HS-5 (cell line): ENCODE data around the gene DIP2A.

ENCODE experiments used
- DNase-seq: peaks from one replicate; pipeline ENCODE4 v3.0.0-alpha.2; 2012; ENCODE audit warnings: low read depth

Gene DIP2A, protein sequence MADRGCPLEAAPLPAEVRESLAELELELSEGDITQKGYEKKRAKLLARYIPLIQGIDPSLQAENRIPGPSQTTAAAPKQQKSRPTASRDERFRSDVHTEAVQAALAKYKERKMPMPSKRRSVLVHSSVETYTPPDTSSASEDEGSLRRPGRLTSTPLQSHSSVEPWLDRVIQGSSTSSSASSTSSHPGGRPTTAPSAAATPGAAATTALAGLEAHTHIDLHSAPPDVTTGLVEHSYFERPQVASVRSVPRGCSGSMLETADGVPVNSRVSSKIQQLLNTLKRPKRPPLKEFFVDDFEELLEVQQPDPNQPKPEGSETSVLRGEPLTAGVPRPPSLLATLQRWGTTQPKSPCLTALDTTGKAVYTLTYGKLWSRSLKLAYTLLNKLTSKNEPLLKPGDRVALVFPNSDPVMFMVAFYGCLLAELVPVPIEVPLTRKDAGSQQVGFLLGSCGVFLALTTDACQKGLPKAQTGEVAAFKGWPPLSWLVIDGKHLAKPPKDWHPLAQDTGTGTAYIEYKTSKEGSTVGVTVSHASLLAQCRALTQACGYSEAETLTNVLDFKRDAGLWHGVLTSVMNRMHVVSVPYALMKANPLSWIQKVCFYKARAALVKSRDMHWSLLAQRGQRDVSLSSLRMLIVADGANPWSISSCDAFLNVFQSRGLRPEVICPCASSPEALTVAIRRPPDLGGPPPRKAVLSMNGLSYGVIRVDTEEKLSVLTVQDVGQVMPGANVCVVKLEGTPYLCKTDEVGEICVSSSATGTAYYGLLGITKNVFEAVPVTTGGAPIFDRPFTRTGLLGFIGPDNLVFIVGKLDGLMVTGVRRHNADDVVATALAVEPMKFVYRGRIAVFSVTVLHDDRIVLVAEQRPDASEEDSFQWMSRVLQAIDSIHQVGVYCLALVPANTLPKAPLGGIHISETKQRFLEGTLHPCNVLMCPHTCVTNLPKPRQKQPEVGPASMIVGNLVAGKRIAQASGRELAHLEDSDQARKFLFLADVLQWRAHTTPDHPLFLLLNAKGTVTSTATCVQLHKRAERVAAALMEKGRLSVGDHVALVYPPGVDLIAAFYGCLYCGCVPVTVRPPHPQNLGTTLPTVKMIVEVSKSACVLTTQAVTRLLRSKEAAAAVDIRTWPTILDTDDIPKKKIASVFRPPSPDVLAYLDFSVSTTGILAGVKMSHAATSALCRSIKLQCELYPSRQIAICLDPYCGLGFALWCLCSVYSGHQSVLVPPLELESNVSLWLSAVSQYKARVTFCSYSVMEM (N-terminal part only)

DNA sequence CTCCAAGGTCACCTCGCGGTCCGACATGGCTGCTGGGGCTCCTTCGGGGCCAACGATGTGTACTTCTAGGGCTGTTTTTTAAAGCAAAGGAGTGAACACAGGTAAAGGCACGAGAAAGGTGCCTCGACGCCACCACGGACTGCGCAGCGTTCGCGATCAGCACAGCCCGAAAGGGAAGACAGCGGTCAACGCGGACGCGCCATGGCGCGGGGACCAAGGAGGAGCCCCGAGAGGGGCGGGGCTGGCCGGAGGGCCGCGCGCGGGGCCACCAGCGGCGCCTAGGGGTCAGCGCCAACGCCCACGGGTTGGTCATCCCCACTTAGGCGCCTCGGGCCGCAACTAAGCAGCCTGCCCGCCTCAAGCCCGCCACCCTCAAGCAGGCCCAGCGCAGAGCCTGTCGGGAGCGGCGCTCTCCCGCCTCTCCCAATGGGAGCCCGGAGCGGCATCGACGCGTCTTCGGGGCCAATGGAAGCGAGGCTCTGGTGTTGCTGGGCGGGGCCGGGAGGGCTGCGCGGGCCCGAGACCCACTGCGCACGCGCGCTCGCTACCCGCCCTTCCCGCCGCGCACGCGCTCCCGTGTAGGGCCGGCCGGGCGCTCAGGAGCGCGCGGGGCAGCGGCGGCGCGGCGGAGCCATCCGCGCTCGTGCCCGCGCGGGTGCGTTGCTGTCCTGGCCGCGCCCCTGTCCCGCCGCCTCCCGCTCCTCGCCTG is at the start of gene DIP2A:
TSS of gene DIP2A (plus strand) at position 577 of the 709 bp plus-strand sequence. CDS start 241 bp downstream, outside the sequence.
- DNase-seq, result peak; percentile 80

DNA sequence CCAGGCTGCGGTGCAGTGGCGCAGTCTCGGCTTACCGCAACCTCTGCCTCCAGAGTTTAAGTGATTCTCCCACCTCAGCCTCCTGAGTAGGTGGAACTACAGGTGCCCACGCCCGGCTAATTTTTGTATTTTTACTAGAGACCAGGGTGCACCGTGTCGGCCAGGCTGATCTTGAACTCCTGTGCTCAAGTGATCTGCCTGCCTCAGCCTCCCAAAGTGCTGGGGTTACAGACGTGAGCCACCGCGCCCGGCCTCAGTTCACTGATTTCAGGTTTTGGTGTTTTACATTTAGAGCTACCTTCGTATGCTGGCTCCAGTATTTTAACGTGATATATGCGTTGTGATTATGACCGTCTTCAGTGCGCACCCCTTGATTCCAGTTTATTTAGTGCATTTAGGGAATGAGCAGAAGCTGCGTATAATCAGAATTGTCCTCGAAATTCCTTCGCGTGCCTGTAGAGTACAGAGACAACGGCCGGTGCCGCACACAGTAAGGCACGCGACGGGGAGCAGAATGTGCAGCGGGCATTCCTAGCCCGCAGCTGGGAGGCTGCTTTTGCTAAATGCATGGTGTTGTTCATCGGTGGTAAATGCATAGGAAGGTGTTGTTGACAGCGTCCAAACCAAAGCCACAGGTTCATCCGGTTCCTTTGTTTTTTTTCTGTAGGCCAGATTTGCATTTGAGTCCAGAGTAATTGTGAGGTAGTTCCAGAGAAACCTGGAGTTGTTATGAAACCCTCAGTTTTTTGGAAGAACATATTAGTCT is 48.9 kb upstream of the DIP2A start:
- DNase-seq, result no peak

DNA sequence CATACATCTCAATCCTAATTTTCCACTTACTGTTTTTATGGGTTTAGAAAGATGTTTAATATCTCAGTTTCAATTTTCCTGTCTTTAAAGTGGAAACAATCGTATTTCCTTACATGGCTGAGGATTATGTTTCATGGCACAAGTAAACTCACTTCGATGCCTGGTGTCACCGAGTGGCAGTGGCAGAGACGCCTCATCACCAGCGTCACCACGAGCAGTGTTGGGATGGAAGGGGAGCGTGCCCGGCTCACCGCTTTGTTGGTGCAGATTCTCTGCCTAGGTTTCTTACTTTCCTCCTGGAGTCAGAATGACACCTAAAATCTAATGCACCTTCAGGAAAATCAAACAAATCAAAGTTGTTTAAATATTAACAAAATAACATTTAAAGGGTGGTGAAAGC is 48.2 kb upstream of the DIP2A start:
- no peak for DNase-seq

DNA sequence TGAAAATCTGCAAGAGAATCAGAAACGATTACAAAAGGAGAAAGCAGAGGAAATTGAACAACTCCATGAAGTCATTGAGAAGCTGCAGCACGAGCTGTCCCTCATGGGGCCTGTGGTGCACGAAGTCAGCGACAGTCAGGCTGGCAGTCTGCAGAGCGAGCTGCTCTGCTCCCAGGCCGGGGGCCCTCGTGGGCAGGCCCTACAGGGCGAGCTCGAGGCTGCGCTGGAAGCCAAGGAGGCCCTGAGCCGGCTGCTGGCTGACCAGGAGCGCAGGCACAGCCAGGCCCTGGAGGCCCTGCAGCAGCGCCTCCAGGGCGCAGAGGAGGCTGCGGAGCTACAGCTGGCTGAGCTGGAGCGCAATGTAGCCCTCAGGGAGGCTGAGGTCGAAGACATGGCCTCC is 47.5 kb upstream of the DIP2A start:
- no peak for DNase-seq

DNA sequence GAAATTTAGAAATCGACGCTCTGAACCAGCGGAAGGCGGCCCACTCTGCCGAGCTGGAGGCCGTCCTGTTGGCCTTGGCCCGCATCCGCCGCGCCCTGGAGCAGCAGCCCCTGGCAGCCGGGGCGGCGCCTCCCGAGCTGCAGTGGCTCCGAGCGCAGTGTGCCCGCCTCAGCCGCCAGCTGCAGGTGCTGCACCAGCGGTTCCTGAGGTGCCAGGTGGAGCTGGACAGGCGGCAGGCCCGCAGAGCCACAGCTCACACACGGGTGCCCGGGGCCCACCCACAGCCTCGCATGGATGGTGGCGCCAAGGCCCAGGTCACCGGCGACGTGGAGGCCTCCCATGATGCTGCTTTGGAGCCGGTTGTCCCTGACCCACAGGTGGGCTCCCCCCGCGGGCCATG is 47.0 kb upstream of the DIP2A start:
- DNase-seq, result no peak

DNA sequence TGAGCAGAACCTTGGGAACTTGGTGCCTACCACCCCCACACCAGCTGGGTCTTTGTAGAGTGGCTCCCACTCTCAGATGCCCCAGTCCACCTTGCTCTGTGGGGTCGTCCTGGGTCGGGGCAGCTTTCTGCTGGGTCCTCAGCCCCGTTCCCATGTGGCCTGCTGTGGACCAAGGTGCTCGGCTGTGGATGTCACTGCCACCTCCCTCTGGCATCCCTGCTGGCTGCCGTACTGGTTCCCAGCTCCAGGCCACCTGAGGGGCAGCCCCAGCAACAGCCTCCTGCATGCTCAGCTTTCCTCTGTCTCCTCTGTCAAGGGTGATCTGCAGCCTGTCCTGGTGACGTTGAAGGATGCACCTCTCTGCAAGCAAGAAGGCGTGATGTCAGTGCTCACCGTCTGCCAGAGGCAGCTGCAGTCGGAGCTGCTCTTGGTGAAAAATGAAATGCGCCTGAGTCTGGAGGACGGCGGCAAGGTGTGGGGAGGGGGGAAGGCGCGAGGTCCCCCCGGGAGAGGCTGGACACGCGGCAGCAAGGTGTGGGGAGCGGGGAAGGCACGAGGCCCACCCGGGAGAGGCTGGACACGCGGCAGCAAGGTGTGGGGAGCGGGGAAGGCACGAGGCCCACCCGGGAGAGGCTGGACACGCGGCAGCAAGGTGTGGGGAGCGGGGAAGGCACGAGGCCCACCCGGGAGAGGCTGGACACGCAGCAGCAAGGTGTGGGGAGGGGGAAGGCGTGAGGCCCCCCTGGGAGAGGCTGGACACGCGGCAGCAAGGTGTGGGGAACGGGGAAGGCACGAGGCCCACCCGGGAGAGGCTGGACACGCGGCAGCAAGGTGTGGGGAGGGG is 45.9 kb upstream of the DIP2A start:
- DNase-seq, result no peak

DNA sequence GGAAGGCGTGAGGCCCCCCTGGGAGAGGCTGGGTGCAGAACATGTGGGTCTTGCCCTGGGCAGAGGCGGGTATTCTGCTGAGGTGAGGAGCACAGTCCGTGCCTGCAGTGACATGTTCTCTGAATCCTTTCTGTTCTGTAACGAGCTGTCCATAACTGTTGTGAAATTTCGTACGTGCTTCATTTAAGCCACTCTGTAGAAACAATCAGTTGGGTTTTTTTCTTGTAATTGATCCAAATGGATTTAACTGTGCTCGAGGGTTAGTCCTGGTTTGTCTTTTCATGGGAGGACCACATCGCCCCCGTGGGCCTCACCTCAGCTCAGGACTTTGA is 45.4 kb upstream of the DIP2A start:
- DNase-seq, result no peak

DNA sequence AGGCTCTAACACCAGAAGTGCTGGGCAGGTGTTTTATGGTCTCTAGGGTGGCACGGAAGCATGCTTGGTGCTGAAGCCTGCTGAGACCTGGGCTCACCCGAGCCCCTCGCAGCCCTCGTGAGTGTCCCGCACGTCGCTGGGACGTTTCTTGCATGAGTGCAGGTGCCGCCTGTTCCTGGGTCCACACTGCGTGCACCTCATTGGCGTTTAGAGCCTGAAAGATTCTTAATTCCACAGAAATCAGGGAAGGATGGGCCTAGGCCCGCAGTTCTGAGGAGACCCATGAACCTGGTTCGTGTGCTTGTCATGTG is 43.8 kb upstream of the DIP2A start:
- DNase-seq, result no peak

DNA sequence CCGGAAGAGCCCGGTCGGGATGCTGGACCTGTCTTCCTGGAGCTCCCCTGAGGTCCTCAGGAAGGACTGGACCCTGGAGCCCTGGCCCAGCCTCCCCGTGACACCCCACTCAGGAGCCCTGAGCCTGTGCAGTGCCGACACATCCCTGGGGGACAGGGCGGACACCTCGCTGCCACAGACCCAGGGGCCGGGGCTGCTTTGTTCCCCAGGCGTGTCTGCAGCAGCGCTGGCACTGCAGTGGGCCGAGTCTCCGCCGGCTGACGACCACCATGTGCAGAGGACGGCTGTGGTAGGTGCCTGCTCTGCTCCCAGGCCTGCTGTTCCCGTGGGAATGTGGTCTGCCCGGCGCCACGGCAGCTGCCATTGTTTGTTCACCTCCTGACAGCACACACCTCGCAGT is 42.1 kb upstream of the DIP2A start:
- no peak for DNase-seq

DNA sequence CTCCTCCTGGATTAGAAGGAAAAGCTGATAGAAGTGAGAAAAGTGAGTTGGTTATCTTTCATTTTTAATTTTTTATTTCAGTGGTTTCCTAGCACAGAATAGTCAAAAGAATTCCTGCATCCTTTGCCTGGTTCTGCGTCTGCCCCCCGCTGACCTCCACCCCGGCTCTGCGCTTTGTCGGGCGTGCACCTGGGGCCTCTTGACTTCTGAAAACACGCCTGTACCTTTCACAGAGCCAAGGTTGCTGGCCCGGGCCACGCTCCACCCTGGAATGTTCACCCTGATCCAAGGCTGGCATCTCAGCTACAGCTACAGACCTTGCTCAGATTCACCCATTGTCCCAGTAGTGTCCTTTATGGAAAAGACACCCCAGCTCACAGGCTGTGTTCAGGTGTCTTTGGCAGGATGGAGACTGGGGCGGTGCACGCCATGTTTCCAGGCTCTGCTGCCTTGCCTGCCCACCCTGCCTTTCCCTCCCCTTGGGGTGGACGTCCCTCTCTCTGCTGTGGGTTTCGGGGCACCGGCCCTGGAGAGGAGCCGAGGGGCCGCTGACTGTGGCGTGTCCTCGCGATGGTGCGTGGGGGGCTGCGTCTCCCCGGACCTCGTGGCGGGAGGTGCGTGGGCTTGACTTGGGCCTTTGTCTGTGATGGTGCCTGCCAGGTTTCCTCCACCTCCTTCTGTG is 40.3 kb upstream of the DIP2A start:
- DNase-seq, result no peak

DNA sequence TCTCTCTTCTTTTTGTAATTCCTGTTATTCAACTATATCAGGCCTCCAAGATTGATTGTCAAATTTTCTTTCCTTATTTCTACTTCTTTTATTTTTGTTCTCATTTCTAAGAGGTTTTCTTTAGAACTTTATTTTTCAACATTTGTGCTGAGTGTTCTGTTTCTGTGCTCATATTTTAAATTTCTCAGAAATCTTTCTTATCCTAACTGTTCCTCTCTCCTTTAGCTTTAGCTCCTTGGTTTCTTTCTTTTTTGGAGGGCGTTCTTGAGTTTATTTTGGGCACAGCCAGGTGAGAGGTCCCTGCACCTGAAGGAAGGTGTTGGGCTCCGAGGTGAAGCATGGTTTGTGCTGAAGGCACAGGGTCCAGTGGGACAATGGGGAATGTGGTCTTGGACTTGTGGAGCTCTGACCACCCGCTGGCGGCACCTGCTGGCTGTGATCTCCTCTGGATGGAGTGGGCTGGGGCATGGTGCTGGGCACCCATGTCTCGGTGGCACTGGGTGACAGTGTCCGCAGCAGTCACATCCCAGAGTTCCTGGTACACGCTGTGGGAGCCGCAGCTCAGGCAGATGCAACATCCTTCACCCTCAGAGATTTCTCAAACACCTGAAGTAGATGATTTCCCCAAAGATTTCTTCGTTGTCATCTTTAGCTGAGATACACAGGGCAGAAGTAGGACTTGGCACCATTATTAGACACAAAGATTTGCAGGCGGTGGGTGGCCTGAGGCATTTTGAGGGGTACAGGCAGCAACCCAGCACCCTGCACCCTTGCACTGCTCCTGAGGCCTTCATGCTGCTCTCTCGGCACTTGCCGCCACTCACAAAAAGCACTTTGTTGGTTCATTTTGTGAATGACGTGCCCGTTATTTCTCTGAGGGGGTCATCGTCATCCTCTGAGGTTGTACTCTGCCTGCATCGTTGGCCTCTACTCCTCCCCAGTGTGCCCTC is 38.2 kb upstream of the DIP2A start:
- DNase-seq, result no peak

DNA sequence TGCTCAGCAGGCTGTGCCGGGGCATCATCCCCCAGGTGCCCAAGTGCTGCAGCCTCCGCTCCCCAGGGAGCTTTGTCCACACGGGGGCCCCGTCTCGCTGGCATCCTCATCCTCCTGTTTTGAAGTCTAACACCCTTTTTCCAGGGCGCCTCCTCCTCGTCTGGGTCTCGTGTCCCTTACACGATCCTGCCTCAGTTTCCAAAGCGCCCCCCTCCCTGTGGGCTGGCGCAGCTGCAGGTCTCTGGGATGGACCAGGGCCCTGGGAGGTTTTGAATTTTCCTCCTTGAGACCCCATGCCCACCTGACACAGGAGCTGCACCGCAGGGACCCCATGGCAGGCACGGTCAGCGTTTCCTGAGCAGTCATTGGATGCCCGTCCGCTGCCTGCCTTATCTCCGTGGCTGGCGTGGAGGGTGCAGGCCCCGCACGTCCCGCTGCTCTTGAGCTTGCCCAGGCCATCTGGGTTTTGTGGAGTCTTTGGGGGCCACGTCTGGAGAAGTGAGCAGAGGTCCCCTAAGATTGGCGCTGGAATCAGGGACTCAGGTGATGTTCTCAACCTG is 37.4 kb upstream of the DIP2A start:
- DNase-seq, result no peak

DNA sequence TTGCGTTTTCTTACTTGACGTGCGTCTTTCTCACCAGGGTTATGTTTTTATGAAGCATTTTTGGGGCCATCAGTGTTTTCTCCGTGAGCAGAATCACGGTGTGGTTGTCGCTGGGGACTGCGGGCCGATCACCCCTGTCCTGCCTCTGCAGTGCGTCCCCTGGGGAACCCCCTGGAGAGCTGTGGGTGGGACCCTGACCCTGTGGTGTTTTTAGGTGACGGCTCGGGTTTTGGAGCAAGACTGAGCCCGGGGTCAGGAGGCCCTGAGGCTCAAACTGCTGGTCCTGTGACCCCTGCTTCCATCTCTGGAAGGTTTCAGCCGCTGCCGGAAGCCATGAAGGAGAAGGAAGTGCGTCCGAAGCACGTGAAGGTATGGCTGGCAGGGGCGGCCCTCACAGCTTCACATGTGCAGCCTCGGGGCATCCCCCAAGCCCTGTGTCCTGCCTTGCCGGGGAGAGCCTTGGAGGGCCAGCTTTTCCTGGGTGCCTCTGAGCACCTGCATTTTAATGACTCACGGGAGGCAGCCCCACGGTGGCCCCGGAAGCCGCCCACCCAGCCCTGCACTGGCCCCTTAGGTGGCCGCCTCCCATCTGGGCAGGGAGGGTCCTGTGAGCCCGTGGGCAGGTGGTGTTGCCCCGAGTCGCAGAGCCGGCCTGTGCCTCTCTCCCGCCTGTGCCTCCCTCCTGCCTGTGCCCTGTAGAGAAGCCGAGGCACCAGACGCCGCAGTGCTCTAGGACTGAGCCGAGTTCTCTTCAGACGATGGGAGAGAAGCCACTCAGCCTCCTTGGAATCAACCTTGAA is 36.7 kb upstream of the DIP2A start:
- no peak for DNase-seq

DNA sequence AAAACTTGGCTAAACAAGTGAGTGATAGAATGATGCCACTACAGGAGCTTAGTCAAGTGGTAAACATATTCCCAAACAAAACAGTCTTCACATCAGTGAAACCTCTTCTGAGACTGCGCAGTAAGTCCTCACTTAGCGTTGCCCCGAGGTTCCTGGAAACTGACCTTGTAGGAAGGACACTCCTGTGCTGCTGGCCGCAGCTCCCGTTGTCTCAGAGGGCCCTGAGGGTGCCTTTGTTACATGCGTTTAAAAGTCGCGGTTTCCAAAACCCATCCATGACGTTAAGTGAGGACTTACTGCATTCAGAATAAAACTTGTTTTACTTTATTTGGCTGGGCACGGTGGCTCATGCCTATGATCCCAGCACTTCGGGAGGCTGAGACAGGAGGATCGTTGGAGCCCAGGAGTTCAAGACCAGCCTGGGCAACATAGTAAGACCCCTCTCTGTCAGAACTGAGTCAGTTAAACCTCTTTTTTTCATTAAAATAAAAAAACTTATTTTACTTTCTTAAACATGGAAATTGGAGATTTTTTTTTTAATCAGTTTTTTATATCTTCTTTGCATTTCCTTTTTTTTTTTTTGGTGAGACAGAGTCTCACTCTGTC is 36.0 kb upstream of the DIP2A start:
- no peak for DNase-seq

DNA sequence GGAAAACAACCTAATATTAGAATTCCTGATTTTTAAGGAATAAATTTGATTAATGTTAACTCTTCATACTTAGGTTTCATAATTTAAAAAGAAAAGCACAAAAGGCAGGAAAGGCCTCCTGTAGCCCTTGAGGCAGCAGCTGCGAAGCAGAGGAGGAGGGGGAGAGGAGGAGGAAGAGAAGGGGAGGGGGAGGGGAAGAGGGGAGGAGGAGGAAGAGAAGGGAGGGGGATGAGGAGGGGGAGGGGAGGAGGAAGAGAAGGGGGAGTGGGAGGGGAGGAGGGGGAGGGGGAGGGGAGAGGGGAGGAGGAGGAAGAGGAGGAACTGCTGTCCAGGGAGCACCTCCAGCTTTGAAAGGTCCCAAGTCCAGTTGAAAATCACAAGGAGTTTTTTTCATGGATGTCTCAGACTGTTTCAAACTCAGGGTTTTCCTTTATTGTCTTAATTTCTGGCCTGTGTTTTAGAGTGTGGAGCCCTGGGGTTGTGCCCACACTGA is 35.1 kb upstream of the DIP2A start:
- no peak for DNase-seq

DNA sequence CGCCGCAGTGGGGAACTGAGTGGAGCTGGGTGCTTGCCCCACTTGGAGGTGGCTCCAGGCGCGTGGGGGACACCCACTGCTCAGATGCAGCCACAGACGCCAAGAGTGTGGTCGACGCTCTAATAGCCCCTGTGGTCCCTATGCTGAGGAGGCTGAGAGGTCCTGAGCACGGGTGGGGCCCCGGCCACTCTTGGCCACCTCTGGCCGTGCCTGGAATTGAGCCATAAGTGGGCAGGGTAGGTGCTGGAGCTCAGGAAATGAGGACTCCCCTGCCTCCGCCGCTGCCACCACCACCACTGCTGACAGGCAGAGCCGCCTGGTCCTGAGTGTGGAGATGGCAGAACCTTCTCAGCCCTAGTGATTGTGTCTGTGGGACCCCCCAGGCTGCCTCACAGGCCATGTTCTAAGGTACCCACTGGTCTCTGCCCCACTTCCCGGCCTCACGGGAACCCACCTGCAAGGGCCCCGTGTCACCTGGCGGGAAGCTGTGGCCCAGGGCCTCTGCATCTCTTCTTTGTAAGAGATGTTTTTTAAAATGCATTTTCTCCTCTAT is 34.6 kb upstream of the DIP2A start:
- no peak for DNase-seq

DNA sequence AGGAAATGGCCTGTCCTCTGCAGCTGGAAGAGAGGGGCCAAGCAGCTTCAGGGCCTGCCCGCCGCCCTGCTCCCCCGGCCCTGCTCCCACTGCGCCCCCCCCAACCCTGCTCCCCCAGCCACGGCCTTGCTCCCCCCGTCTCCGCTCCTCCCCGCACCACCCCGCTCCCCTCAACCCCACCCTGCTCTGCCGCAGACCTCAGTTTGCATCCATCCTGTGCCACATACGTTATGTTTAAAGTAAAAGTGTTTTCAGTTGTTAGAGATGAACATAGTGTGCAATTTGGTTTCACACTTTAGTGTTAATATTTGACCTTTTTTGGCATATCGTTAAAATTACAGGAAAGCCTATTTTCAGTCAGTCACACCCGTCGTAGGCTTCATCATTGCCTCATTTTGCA is 34.1 kb upstream of the DIP2A start:
- DNase-seq, result no peak
